ENCODE results near the gene SDK1. TPM values are rescaled to one million over a fixed set of nuclear protein-coding genes. Genes with fewer than 3 reads are reported as not detected.

Gene SDK1
- total RNA-seq, 4 donors from 2014 or later: 2.0 to 9.3 (median 3.8) TPM

- Histone ChIP-seq H3K4me3 (no peak overlapping the region), H3K4me1 (no peaks in the 10 kb centered on the region), H3K27ac (no peak overlapping the region), H3K36me3 (no peaks in the 10 kb centered on the region), H3K9me3 (no peaks in the 10 kb centered on the region), H3K27me3 (peaks cover 0 to 8% (median 0%) of the 10 kb centered on the region in 4 donors)
- TF ChIP-seq POLR2A (IDR thresholded peaks at IDR 0.05) (no peak), CTCF (IDR thresholded peaks at IDR 0.05) (no peak)
- intact Hi-C loops (cut with DNase I): no loop called here
- 70 to 79% methylated on average over 6 to 12 of the region's 23 CpGs for WGBS, 2 donors
- no peak for DNase-seq
Measured at GRCh38 chr7:4136501-4137110, 835.6 kb downstream of the SDK1 start.

DNA sequence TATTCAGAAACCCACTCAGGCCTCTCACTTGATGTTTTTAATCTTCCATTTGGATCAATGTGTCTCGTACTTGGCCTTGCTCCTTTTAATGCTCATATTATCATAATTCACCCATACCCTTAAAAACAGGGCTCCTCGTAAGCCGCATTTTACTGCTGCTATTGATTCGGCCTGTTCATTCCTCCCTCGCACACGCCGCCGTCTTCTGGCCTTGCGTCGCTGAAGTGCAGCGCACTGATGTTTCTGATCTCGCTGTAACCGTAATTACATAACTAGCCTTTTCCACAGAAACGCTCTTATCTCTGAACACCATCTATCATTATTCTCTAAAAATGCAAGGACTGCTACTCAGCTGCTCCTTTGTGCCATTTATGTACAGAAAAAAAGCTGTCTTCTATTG is 836.5 kb downstream of the SDK1 start:
- peaks cover 0 to 10% (median 0%) of the 10 kb centered on the region in 4 donors for H3K27me3 ChIP-seq
- H3K36me3 ChIP-seq: no peaks in the 10 kb centered on the region
- no peak overlapping the region for H3K4me3 ChIP-seq
- DNase-seq: no peak
- H3K4me1 ChIP-seq: no peaks in the 10 kb centered on the region
- no peaks in the 10 kb centered on the region for H3K9me3 ChIP-seq
- intact Hi-C loops (cut with DNase I): no loop called here
- no peak overlapping the region for H3K27ac ChIP-seq
- TF ChIP-seq CTCF (IDR thresholded peaks at IDR 0.05) (no peak), POLR2A (IDR thresholded peaks at IDR 0.05) (no peak)
- 95 to 97% methylated on average over 14 of the region's 14 CpGs for WGBS, 2 donors

DNA sequence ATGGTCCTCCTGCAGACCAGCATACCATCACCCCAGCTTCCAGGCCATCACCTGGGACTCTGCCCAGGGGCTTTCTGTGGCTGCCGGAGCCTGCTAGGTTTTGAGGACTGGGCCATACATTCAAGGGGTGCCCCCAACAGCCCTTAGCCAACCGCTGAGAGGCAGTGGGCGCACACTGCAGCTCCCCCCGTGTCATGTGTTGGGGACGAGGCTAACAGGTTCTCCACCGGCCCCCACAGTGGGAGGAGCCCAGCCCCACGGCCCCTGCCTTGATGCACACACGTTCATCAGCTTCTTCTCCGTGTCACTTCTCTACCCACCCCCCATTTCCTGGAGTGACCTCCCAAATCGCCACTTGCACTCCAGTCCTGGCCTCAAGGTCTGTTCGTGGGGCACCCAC is 837.8 kb downstream of the SDK1 start:
- Histone ChIP-seq H3K36me3 (no peaks in the 10 kb centered on the region), H3K27ac (no peak overlapping the region), H3K27me3 (peaks cover 0 to 24% (median 0%) of the 10 kb centered on the region in 4 donors), H3K9me3 (no peaks in the 10 kb centered on the region), H3K4me3 (no peak overlapping the region), H3K4me1 (no peaks in the 10 kb centered on the region)
- intact Hi-C loops (cut with DNase I): no loop called here
- TF ChIP-seq CTCF (IDR thresholded peaks at IDR 0.05) (no peak), POLR2A (IDR thresholded peaks at IDR 0.05) (no peak)
- no peak for DNase-seq
- WGBS, 2 donors: 87% methylated on average over 11 of the region's 11 CpGs

DNA sequence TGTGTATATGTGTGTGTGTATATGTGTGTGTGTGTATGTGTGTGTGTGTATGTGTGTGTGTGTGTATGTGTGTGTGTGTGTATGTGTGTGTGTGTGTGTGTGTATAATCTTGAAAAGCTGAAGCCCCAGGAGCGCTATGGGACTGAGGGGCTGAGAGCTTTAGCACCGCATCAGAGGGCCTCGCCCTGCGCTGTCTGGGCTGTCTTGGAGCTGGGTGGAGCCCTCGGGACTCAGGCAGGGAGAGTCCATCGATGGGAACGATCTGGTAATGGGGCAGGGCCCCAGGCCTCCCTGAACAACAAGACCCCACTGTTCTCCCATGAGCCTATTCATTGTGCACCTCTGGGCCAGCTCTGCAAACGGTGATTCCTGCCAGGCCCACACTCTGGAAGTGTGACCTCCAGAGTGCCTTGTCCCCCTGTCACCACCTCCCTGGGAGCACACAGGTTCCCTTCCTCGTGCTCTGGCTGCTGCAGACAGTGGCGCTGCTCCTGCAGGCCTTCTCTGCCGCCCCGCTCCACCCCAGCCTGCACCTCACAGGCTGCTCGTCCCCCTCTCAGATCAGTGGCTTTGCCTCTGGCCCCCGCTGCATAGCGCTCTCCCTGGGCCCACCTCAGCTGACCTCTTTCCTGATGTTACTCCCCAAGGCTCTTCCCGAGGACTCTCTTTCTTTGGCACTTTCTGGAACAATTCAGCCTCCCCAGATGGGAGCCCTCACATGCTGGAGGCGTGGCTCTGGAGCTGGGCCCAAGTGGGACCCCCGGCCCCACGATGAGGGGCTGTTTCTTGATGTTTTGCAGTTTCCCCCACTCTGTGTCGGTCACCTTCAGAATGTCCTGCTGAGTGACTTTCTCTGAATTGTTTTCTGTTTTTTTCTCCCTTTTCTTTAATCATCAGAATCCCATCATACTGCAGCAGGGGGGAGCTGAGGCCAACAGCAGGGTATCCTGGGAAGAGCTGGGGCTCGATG is 838.9 kb downstream of the SDK1 start:
- 83 to 85% methylated on average over 15 to 19 of the region's 21 CpGs for WGBS, 2 donors
- intact Hi-C loops (cut with DNase I): no loop called here
- H3K27me3 ChIP-seq: peaks cover 0 to 34% (median 0%) of the 10 kb centered on the region in 4 donors
- TF ChIP-seq POLR2A (IDR thresholded peaks at IDR 0.05) (no peak), CTCF (IDR thresholded peaks at IDR 0.05) (no peak)
- H3K4me3 ChIP-seq: no peak overlapping the region
- no peaks in the 10 kb centered on the region for H3K36me3 ChIP-seq
- no peaks in the 10 kb centered on the region for H3K9me3 ChIP-seq
- peaks cover 2 to 10% (median 2%) of the 10 kb centered on the region in 3 donors for H3K4me1 ChIP-seq
- DNase-seq: no peak
- no peak overlapping the region for H3K27ac ChIP-seq

DNA sequence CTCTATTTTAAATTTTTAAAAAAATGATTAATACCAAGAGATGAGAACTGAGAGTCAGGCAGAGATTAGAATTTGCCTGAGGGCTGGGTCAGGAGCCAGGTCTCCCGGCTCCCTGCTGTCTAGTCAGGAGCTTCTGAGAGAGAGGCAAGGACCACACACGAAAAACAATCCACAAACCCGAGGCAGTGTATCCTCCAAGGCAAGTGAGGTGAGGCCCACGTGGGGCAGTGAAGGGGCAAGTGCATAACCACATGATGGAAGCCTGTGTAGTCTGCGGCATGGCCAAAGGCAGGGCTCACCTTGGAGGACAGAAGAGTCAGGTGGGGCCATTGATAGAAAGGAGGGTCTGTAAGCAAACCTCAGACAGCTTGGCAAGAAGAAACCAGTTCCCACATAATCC is 839.9 kb downstream of the SDK1 start:
- intact Hi-C loops (cut with DNase I): no loop called here
- TF ChIP-seq POLR2A (IDR thresholded peaks at IDR 0.05) (no peak), CTCF (IDR thresholded peaks at IDR 0.05) (no peak)
- H3K9me3 ChIP-seq: no peaks in the 10 kb centered on the region
- WGBS, 2 donors: 62 to 65% methylated on average over 5 of the region's 5 CpGs
- H3K27me3 ChIP-seq: peaks cover 0 to 43% (median 0%) of the 10 kb centered on the region in 4 donors
- H3K36me3 ChIP-seq: no peaks in the 10 kb centered on the region
- H3K27ac ChIP-seq: no peak overlapping the region
- H3K4me1 ChIP-seq: peaks cover 2 to 15% (median 3%) of the 10 kb centered on the region in 3 donors
- no peak for DNase-seq
- H3K4me3 ChIP-seq: no peak overlapping the region
